T follicular helper cell (primary cell): Measurements from ENCODE around the gene MPZL1.
"Not testable (repeated sequence)": the region's sequence is repeated elsewhere in the genome, so short reads cannot be mapped to it uniquely, and the experiment has no call there.

Experiments
- DNase-seq: peaks from one replicate; pipeline ENCODE4 v3.0.0-alpha.2; 2020; ENCODE audit warnings: low read depth

MPZL1 gene

DNA sequence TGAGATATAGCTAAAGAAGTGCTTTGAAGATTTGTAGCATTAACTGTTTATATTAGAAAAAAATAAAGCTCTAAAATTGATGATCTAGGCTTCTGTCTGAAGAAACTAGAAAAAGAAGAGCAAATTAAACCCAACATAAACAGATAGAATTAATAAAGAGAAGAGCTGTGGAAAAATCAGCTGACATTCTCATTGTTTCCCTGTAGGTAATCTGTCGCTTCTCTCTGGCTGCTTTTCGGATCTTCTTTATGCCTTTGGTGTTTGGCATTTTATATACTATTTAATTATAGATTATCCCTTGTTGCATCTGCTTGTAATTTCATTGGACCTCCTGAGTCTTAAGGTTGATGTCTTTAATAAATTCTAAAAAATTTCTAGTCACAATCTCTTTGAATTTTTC, 59.8 kb downstream of the MPZL1 start:
- DNase-seq: no peak

DNA sequence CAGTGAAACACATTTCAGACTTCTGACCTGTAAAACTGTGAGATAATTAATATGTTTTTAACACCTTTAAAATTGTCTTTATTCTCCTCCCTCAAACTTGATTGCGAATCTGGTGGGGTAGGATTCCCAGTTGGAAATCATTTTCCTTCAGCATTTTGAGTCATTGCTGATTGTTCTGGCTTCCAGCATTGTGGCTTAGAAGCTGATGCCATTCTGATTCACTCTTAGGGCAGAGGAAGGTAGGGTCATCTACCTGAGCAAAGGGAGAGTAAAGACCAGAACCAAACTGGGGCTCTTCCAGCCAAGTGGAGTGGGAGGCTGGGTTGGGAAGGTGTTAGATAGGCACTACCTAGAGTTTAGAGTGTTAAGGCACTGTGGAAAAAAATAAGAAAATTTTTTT, 61.2 kb downstream of the MPZL1 start:
- DNase-seq: no peak

DNA sequence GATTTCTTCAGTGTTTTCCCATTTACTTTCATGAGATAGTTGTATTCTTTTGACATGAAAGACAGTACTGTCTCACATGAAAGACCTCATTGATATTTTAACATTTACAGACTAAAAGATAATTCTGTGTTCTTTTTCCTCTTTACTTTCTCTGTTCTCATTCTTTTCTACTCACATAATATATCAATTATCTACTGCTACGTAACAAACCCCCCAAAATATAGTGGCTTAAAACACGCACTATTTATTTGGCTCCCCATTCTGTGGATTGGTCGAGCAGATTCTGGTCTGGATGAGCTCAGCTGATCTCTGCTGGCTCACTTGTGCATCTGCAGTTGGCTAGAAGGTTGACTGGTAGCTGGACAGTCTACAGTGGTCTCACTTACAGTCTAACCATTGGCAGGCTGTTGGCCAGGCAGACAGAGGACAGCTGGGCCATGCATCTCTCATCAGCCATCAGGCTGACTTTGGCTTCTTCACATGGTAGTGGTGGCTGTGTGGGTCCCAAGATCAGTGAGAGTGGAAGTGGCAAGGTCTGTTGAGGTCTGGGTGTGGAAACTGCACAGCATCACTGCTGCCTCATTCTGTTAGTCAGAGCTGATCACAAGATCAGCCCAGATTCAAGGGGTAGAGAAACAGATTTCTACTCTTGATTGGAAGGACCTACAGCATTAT, 63.2 kb downstream of the MPZL1 start:
- DNase-seq: no peak

DNA sequence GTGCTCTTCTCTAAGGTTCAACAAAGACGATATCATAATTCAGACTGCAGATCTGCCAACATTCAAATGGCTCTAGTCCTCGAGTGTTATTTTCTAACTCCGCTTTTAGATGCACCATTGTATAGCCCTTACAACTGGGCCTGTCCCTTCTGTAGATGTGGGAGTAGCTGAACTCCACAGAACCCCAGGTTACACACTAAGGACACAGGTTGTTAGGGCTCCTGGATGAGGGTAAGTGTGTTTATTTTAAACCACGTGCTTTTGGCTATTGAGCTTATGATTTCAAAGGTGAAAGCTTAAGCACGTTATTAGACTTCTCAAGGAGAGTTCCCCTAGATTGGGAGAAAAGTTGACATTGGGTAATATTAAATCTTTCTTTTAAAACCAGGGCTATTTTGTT, 64.7 kb downstream of the MPZL1 start:
- DNase-seq: no peak

DNA sequence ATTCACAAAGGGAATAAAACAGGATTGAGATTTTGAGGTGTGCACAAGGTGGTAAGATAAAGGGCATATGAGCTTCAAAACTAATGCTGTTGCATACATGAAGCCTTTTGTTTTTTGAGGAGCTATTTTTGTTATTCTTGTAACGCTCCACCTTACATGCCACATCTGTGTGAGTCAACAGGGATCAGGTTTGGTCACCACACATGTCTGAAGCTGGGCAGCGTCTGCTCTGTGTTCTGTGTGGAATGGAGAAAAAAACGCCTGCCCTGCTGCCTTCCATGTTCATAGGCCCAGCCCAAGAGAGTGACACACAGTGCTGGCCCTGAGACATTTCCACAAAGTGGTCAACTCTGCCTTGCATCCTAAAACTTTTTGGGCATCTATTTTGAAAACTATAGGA, 67.7 kb downstream of the MPZL1 start:
- DNase-seq: no peak

DNA sequence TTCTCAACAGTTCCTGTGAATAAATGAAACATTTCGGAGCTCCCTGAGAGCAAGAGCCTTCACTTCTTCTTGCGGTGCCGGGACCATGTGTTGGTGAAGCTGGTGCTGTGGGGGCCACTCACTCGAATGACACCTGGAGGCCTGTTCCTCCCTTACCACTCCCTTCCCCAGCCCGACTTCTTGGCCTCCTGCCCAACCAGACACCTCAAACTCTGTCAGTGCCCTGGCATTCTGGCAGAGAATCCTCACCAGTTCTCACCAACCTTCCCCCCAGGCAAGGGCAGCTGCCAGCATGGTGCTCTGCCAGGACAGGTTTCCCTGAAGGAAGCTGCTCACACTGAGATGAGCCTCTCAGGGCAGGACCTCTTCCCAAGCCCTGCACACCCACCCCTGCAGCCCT, 68.3 kb downstream of the MPZL1 start:
- no peak for DNase-seq

DNA sequence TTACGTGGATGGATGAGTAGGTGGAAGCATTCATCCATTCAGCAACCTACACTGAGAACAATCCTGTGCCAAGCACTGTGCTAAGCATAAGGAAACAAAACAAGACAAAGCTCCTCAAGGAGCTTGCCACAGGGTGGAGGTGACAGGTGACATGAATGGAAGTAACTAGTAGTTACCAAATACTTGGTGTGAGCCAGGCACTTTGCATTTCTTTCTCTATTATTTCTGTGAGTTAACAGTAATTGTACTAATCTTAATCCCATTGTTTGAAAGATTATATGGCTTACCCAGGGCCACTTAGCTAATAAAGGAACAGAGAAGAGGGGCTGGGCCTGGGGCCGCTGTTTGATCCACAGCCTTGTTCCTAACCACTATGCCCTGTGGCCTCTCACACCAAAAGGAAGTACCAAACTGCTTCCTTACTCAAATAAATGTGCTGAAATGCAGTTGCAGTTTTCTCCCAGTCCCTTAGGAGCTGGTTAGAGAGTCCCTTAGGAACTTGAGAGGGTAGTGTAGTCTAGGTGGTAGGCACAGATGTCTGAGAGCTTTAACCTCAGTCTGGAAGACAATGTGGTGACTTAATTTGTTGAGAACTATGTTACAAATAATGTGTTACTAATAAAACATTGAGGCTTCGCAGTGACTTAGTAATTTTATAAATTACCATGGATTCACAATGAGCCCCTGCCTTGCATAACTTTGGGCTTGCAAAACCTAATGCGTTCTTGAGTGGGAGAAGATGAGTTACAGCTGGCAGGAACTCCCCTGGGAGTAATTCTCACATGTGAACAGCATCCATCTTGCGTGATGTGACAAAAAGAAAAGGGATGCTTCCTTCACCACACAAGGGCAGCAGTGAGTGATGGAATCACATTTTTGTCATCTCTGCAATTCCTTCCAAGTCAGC, 69.8 kb downstream of the MPZL1 start:
- DNase-seq: no peak

DNA sequence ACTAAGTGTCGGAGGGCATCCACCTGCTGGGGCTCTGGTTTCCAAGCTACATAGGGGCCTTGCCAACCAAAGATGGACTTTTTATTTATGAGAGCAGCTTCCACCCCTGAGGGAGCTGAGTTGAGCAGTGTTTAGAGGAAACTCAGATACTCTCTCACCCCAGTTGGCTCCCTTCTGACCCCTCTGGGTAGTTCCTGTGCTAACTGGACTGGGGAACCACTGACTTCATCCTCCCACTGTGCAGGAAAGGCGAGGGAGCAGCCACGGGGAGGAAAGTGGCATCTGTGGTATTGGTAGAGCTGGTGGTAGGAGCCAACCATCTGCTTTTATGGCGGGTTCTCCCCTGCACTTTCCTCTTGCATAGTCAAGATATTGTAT, 70.4 kb downstream of the MPZL1 start:
- no peak for DNase-seq

DNA sequence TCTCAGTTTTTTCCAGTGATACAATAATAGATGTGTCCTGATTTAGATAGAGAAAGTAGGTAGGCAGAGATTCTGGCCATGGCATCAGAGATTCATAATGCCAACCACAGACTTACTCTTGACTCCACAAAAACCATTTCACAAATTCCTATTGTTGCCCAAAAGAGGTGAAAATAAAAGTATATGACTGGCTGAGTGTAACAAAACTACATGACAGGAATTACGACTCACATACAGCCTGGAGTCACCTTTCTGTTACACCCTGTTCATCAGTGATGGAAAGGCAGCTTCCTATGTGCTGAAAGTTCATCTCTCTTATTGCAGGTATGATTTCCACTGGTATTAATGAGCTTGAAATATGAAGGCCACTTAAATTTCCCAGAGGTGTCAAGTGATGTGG, 72.3 kb downstream of the MPZL1 start:
- no peak for DNase-seq

DNA sequence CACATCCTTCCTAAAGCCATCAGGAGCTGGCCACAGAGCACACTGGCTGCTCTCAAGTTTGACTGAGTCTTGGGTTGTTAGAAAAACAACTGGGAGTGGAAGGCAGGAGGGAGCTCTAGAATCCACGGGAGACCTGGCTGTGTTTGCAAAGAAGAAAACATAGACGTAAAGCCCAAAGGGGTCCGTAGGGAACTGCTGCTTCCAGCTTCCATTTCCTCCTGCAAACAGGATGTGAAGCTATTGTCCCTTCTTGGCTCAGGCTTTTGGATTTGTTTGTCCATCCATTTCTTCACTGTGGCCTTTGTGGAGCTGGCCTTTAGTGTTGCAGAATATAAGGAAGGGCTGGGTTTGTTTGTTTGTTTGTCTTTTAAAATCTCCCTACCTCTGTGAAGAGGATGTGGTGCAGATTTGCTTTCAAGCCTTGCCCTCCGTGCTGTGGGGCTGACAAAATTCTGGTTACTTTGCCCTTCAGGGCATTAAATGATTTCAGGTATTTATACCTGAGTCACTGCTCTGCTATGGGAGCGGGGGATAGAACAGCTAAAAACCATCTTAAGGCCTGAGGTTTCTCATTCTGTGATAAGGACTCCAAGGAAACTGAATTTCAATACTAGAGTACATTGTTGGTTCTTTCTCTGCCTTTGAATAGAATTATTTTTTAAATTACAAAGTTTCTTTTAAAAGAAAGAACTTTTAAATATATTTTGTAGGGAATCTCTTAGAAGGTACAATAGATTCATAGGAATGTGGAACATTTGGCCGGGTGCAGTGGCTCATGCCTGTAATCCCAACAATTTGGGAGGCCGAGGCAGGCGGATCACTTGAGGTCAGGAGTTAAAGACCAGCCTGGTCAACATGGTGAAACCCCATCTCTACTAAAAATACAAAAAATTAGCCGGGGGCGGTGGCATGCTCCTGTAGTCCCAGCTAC, 74.3 kb downstream of the MPZL1 start:
- no peak for DNase-seq

DNA sequence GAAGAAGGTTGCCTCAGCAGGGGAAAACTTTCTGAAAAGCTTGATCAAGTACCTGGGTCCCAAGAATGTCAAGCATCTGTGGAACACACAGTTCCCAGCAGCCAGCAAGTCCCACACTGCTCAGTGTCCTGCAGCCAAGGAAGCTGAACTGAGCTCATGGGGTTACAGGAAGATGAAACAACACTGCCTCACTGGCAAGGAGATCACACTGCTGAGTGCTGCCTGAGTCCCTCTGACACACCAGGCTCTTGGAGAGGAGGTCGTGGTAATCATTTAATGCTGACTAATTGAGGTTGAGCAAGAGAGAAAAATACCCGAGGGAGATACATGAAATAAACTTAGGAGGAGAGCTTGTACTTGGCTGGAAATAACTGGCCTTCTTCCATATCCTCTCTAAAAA, 75.2 kb downstream of the MPZL1 start:
- no peak for DNase-seq

DNA sequence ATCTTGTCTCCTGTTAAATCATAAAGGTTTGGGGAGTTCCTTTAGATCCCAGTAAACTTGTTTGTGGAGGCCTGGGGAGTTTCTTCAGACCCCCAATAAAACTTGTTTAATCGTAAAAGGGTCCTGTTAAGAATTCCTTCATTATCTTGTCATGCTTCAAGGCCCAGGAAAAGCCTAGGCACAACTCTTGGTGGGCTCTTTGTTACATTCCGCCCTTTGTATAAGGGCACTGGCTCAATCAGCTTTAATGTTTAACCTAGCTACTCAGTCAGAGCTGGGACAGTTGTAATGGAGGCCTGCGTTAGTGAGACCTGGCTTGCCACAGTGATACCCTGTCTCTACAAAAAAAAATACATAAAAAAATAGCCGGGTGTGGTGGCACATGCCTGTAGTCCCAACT, 77.2 kb downstream of the MPZL1 start:
- DNase-seq: no peak

DNA sequence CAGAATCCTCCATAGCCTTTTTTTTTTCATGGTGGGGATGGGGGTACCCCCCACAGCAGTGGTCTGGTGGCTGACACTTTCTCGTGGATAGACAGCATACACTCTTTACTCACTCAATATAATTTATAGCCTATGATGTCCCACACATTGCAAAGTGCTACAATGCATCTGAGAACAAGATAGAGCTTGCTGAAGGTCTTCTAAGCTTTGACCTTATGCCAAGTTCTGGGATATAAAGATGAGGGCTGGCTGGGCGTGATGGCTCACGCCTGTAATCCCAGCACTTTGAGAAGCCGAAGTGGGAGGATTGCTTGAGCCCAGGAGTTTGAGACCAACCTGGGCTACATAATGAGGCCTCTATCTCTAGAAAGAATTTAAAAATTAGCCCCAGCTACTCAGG, 78.0 kb downstream of the MPZL1 start:
- DNase-seq: no peak

DNA sequence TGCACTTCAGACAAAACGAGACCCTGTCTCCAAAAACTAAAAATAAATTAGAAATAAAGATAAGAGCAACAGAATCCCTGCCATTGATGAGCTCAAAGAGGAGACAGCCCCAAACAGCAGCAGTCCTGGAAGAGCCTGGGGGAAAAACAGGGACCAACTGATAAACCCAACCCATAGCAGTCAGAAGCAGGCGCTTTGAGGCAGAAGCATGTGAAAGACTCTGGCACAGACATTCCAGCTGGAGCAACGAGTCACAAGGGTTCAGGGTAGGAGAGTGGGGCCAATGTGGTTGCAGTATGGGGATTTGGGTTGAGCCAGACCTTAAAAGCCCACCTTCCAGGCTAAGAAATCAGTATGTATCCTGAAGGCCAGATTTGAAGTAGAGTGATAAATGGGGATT, 78.5 kb downstream of the MPZL1 start:
- DNase-seq: no peak

DNA sequence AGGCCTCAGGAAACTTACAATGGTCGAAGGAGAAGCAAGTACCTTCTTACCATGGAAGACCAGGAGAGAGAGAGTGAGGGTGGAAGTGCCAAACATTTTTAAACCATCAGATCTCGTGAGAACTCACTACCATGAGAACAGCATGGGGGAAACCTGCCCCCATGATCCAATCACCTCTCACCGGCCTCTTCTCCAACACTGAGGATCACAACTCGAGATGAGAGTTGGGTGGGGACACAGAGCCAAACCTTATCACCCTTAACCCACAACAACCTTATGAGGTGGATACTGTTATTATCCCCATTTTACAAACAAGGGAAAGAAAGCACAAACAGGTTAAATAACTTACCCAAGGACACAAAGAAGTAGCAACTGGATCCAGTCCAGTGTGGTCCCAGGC, 80.5 kb downstream of the MPZL1 start:
- DNase-seq: no peak

DNA sequence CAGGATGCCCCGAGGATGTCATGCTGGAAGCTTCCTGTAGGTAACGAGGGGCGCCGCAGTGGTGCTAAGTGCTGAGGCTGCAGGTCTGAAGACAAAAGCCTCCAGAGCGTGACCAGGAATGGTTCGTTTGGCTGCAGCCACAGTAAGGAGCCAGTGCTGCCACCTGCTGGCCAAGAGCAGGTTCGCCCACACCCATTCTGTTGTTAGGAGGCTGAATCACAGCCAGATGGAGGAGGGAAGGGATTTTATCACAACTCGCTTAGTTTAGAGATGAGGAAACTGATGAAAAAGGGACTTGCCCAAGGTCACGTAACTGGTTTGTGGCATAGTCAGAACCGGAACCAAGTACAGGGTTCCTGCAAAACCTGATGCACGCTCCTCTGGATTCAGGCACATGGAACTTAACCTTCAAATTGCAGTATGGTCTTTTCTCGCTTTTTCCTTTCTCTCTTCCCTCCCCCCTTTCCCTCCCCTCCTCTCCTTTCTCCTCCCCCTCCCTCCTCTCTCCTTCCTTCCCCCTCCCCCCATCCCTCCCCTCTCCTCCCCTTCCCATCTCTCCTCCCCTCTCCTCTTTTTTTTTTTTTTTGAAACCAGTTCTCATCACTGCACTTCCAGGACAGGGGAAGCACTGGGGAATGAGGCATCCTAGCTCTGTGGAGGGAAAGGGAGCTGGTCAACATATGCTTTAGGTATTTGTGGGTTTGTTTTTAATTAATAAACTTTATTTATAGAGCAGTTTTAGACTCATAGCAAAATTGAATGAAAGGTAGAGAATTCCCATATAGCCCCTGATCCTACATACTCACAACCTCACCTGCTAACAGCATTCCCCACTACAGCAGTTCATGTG, 81.8 kb downstream of the MPZL1 start:
- DNase-seq: peak; percentile 70

DNA sequence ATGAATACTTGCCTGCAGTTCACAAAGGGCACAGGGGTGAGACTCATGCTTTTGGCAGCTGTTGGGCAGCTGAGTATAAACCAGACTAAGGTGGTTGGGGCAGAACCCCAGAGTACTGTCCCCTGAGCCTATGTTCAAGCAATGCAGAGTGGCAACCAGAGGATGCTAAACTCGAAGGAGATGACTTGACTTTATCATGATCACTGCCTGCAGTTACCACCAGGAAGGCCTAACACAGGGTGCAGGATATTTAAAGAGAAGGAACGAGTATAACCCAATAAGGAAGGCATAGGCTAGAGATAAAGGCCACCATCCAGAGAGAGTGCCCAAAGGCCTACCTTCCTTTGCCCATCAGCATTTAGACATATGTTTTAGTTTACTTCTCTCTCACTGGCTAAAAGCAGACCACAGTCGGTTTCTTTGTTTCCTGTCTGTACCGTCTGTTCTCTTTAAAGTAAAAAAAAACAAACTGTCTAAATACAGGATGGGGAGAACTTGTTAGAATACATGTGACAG, 83.3 kb downstream of the MPZL1 start:
- no peak for DNase-seq

DNA sequence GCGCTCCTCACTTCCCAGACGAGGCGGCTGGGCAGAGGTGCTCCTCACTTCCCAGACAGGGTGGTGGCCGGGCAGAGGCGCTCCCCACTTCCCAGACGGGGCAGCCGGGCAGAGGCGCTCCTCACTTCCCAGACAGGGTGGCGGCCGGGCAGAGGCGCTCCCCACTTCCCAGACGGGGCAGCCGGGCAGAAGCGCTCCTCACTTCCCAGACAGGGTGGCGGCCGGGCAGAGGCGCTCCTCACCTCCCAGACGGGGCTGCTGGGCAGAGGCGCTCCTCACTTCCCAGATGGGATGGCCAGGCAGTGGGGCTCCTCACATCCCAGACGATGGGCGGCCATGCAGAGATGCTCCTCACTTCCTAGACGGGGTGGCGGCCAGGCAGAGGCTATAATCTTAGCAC, 84.5 kb downstream of the MPZL1 start:
- not testable (repeated sequence) for DNase-seq

DNA sequence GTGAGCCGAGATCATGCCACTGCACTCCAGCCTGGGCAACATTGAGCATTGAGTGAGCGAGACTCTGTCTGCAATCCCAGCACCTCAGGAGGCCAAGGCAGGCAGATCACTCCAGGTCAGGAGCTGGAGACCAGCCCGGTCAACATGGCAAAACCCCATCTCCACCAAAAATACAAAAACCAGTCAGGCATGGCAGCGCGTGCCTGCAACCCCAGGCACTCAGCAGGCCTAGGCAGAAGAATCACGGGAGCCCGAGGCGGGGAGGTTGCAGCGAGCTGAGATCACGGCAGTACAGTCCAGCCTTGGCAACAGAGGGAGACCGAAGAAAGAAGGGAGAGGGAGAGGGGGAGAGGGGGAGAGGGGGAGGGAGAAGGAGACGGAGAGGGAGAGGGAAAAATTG, 84.9 kb downstream of the MPZL1 start:
- DNase-seq: not testable (repeated sequence)

DNA sequence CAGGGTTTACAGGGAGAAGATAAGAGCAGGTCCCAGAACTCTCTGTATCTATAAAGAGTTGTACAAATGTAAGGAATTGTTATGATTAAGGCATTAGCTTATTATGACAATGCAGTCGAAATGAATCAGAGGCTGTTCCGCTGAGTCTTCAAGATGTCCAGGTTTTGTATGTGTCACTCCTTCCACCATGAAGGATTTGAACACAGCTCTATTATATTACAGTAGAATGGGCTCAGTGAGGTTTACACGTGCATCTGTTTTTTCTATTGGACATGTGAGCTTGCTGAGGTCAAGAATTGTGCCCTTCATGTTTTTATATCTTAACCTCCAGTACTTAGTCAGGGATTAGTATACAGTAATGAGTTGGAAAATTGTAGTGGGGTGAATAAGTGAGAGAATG, 86.3 kb downstream of the MPZL1 start:
- no peak for DNase-seq

DNA sequence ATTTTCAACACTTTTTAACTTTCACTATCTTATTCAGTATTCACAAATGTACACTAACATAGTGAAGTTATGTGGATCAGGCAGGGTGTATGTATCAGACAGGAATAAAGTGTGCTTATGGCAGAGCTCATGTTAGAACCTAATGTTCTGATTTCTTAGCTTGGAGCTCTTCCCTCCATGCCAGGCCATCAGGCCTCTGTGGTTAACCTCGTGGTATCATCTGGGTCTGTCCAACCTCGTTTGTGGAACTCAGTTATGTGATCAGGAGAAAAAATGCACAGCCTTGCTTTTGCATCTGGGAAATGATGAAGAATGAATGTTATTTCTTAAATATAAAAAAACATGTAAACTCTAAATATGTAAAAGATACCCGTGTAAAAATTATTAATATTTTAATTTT, 86.9 kb downstream of the MPZL1 start:
- DNase-seq: no peak
